KBM-7 (cell line): ENCODE measurements around the gene CBLB.
A peak's percentile ranks its signal among the peaks of the same experiment; 100 is the strongest.
"Not testable (repeated sequence)": the region's sequence is repeated elsewhere in the genome, so short reads cannot be mapped to it uniquely, and the experiment has no call there.

Source experiments
- DNase-seq: peaks from one replicate; pipeline ENCODE4 v3.0.0-alpha.2; 2015
- in situ Hi-C: fragments of 300-500 bp; cut with MboI; formaldehyde crosslinking; loops from 2 replicates; pipeline ENCODE4 v1.14.3; 2020; ENCODE audit warnings: low sequenced_read_pairs, low pct_unique_long_range_greater_than_20kb, mixed read lengths

The CBLB gene

DNA sequence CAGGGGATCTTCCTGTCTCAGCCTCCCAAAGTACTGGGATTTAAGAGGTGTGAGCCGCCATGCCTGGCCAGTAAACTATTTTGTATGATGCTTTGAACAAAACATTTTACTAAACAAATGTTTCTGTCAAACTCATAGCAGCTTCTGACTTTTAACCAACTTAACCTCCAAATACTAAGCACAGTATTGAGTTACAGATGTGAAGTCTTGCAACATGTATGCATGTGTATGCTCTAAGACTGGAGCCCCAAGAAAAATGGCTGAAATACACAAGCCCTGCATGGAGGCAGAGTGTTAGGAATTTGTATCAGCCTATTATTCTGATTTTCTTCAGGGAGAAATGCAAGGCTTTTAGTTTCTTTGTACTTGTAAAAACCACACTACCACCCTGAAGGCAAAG, 137.1 kb downstream of the CBLB start:
- in situ Hi-C loops, result no loop called here
- no peak for DNase-seq

DNA sequence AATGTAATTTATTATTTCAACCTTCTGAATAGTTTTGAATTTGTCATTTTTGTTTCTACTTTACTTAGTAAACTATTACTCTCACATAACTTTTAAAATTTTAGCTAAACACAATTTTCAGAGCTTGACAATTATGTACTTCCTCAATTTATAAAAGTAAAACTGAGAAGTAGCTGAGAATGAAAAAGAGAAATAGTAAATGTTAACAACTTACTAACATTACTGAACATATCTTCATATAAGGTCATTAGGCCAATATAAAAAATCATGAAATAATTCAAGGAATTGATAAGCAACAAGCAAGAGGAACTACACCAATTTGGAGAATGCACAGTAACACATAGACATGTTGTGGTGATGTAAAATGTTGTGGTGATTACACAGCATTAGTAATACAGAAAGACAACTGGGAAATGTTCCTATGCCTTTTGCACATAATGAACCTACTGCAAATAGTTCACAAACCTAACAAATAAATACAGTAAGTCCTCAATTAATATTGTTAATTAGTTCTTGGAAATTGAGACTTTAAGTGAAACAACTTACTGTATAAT, 137.9 kb downstream of the CBLB start:
- in situ Hi-C loops, result no loop called here
- DNase-seq, result no peak

- in situ Hi-C loops, result no loop called here
- no peak for DNase-seq
Measured at GRCh38 chr3:105729667-105730066, 139.1 kb downstream of the CBLB start.

DNA sequence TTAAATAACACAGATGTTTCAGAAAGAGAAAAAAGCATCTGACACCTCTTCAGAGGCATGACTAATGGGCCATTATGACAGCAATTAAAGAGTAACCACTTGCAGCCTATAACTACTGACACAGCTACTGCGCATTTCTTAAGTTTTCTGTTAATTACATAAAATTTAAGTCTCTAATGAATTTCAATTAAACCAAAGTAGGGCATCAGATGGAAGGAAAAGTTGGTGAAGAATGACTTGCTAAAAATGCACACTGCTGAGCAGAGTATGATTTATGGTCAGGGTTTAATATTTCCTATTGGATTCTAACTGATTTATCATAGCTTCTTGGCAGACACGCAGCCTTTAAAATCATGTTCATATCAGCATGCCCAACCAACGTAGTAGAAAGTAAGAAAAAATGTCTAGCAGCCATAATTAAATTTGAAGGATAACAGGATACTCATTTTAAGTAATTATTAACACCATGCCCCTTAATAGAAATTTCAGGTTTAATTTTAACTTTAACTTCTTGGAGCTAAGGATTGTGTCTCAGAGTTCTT, 140.0 kb downstream of the CBLB start:
- no peak for DNase-seq
- in situ Hi-C loops, result no loop called here

DNA sequence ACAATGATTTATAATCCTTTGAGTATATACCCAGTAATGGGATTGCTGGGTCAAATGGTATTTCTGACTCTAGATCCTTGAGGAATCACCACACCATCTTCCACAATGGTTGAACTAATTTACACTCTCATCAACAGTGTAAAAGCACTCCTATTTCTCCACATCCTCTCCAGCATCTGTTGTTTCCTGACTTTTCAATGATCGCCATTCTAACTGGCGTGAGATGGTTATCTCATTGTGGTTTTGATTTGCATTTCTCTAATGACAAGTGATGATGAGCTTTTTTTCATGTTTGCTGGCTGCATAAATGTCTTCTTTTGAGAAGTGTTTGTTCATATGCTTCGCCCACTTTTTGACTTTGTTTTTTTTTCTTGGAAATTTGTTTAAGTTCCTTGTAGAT, 141.8 kb downstream of the CBLB start:
- in situ Hi-C loops, DNase-seq: not testable (repeated sequence)

DNA sequence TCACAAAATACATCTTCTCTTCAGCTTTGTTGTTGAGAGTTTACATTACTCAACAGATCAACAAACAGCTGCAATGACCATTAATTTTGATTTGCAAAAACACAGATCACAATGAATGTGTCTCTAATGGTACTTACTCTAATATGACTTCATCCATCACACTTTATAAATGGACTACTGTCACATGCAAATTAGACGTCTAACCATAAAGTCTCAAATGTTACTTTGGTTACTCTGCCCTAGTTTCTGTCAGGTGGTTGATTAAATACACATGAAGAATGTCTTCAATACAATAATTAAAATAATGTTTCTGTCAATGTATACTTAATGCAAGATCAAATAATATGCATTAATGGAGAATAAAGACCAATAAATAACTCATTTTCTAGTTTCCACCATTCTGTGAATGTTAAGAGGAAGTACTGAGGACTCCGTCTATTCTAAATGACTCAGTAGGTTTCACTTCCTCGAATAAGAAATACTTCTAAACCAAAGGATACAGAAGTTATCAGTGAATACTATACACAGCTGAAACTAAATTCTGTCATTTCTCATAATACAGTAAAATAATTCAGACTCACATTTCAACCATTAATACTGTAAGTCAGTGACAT, 145.8 kb downstream of the CBLB start:
- DNase-seq, result peak; percentile 43
- in situ Hi-C loops, result no loop called here

GRCh38 chr3:105719791-105720190, 149.0 kb downstream of the CBLB start:
- no peak for DNase-seq
- in situ Hi-C loops, result no loop called here

- no peak for DNase-seq
- in situ Hi-C loops, result no loop called here
Measured at GRCh38 chr3:105715372-105715771, 153.4 kb downstream of the CBLB start.

GRCh38 chr3:105714453-105714852, 154.4 kb downstream of the CBLB start:
- no peak for DNase-seq
- in situ Hi-C loops, result no loop called here

- in situ Hi-C loops, result no loop called here
- DNase-seq, result no peak
Measured at GRCh38 chr3:105708980-105709379, 159.8 kb downstream of the CBLB start.

- in situ Hi-C loops, result no loop called here
- DNase-seq, result no peak
Measured at GRCh38 chr3:105707009-105707408, 161.8 kb downstream of the CBLB start.

- DNase-seq, result no peak
- in situ Hi-C loops, result no loop called here
Measured at GRCh38 chr3:105704726-105705410, 163.9 kb downstream of the CBLB start.

DNA sequence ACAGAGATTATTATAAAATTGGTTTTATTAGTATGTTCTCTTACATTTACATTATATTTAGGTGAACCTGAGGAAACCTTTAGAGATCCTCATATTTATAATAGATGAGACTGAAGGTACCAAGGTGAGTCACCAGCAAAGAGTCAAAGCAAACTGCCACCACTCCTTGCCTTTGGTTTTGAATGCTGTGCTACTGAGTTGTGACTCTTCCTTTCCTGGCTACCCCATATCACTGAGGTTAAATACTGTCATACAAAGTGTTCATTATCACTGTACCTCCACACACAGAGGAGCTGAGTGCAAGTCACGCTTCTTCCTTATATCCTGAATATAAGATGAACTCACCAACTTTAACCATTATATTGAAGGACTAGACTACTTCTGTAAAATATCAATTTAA, 168.2 kb downstream of the CBLB start:
- in situ Hi-C loops, result no loop called here
- no peak for DNase-seq

DNA sequence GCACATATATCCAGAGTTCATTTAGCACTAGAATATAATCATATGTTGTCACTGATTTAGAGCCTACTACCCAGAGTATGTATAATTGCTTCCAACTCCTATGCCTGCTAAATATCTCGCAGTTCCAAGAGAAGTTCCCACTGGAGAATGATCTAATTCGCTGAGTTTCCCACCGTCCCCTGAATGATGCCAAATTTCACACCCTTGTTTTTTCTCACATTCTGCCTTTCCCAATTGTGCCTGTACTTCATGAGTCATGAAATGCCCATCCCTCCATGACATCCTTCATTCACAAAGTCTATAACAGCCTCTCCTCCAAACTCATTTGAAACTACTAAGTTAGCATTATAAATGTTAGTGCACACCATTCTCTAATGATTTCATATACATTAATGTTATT, 177.2 kb downstream of the CBLB start:
- in situ Hi-C loops, result loop anchor here (25.0 kb wide), 1 partner anchor 921 kb away; no protein-coding TSS in a partner anchor
- DNase-seq, result no peak

DNA sequence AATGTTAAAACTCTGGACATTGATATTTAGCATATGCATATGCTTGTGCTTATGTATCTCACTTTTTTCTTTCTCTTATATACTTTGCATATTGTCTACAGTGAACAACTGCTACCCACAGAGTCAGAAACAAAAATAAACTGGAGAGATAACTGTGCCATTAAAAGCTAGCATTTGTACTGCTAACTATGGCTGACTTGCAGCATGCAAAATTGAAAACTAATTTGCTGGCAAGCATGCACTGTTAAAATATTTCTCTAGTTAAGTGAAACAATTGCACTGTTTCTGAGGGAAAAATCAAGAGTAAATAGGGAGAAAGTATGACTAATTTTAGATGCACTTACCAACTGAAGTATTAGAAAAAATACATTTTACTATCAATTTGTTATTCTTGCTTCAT, 177.8 kb downstream of the CBLB start:
- in situ Hi-C loops, result loop anchor here (25.0 kb wide), 1 partner anchor 921 kb away; no protein-coding TSS in a partner anchor
- no peak for DNase-seq

GRCh38 chr3:105688821-105689220, 180.0 kb downstream of the CBLB start:
- DNase-seq, result no peak

DNA sequence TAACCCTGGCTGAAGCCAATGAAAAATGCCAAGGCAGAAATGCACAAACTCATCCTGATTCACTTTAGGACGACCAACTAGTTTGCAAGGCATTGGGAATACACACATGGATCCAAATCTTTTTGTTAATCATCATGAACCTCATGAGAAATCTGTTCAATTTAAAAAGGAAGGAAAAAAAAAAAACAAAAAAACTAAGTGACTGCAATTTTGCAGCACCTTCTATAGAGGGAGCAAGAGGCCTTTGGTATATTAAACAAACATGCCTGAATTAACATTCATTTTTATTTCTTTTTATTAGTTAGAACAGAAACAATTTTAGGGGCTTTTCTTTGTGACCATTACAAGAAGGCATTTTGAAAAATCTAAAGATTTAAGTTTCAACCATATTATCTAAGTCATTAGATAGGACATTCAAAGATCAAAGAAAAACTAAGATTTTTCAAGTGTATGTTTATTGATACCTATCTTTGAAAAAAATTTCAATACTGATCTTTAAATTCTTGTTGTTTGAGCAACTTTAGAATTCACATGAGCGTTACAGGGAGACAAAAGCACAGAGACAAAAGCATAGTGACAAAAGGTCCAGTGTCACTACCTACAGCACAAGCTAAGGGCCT, 182.4 kb downstream of the CBLB start:
- in situ Hi-C loops, result loop anchor here (25.0 kb wide), 1 partner anchor 926 kb away; no protein-coding TSS in a partner anchor
- peak; percentile 25 for DNase-seq

More at GRCh38 chr3:105688821-105689220, 180.0 kb downstream of the CBLB start:
- in situ Hi-C loops, result loop anchor here (25.0 kb wide), 1 partner anchor 923 kb away; no protein-coding TSS in a partner anchor

GRCh38 chr3:105679951-105680350, 188.9 kb downstream of the CBLB start:
- in situ Hi-C loops, result loop anchor here (25.0 kb wide), 1 partner anchor 932 kb away; no protein-coding TSS in a partner anchor
- DNase-seq, result no peak

GRCh38 chr3:105678017-105678416, 190.8 kb downstream of the CBLB start:
- in situ Hi-C loops, result loop anchor here (25.0 kb wide), 1 partner anchor 934 kb away; no protein-coding TSS in a partner anchor
- no peak for DNase-seq
